ENCODE results near the gene RPL39L. TPM values are rescaled to one million over a fixed set of nuclear protein-coding genes. Genes with fewer than 3 reads are reported as not detected.

Gene RPL39L
- total and polyA plus RNA-seq, 2 of the 4 experiments (the other 2 are of a cell fraction) = 18.1 to 34.6 TPM

DNA sequence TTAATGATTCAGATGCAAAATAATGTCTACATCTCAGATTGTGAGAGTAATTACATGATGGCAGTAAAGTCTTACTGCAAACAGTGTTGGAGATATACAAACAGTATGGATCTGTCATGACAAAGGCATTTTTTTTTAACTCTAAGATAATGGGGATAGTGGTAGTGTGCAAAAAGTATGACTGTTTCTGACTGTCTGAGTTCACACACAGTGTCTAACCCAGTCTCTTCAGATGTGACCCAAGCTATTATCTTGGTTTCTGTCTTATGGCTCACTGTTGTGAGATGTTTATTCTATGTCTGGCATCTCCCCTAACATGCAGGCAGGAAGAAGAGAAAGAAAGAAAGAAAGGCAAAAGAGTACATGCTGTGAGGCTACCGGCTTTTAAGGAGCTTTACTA lies 17.0 kb downstream of the RPL39L start:
- no peak overlapping the region for H4K91ac ChIP-seq (ENCODE audit: insufficient read depth, low read depth, low read length)
- peak; percentile 31 for DNase-seq
- H2BK120ac ChIP-seq (ENCODE audit: low read depth, low read length) = no peak overlapping the region
- intact Hi-C loops (cut with micrococcal nuclease) = no loop called here
- WGBS, 2 experiments (ENCODE audit: extremely low coverage in 2 of 2, insufficient read length in 1 of 2) = no CpG with 5 or more reads among the region's 1 CpG
- H2BK5ac ChIP-seq (ENCODE audit: low read depth, low read length, poor library complexity, severe bottlenecking) = no peak overlapping the region
- H2AFZ ChIP-seq (replicated peaks; ENCODE audit: low read length, poor library complexity) = no peak overlapping the region
- H3K9me1 ChIP-seq (ENCODE audit: insufficient read depth, low read length) = no peaks in the 10 kb centered on the region
- no peak overlapping the region for H2BK15ac ChIP-seq (ENCODE audit: low read depth, low read length)
- H3K79me1 ChIP-seq (ENCODE audit: low read depth in 1 of 2, low read length in 2 of 2) = 0 out of 4 replicates have a peak, but pooled peaks cover 0 to 3% of the 10 kb centered on the region in 2 experiments
- no peaks in the 10 kb centered on the region for H4K20me1 ChIP-seq (ENCODE audit: insufficient read depth, low read length)
- no peak for TF ChIP-seq RFX5 (IDR thresholded peaks at IDR 0.05; ENCODE audit: low read depth, low read length)
- TF ChIP-seq RAD21 (IDR thresholded peaks at IDR 0.05; ENCODE audit: low read length) = no peak
- no peak for TF ChIP-seq POLR2A (IDR thresholded peaks at IDR 0.05; ENCODE audit: low read depth, low read length)
- TF ChIP-seq BHLHE40 (IDR thresholded peaks at IDR 0.05; ENCODE audit: low read depth, low read length) = no peak
- TF ChIP-seq, protein P1, sequence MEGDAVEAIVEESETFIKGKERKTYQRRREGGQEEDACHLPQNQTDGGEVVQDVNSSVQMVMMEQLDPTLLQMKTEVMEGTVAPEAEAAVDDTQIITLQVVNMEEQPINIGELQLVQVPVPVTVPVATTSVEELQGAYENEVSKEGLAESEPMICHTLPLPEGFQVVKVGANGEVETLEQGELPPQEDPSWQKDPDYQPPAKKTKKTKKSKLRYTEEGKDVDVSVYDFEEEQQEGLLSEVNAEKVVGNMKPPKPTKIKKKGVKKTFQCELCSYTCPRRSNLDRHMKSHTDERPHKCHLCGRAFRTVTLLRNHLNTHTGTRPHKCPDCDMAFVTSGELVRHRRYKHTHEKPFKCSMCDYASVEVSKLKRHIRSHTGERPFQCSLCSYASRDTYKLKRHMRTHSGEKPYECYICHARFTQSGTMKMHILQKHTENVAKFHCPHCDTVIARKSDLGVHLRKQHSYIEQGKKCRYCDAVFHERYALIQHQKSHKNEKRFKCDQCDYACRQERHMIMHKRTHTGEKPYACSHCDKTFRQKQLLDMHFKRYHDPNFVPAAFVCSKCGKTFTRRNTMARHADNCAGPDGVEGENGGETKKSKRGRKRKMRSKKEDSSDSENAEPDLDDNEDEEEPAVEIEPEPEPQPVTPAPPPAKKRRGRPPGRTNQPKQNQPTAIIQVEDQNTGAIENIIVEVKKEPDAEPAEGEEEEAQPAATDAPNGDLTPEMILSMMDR (conservative IDR thresholded peaks at IDR 0.05; ENCODE audit: low read depth, low read length) = no peak
- no peak for TF ChIP-seq MAFK (IDR thresholded peaks at IDR 0.05; ENCODE audit: low read depth, low read length)
- TF ChIP-seq MAZ (IDR thresholded peaks at IDR 0.05; ENCODE audit: borderline replicate concordance, low read depth, low read length) = no peak
- no peak for TF ChIP-seq SMC3 (IDR thresholded peaks at IDR 0.05; ENCODE audit: low read depth, low read length)
- no peak for TF ChIP-seq CEBPB (IDR thresholded peaks at IDR 0.05; ENCODE audit: low read depth, low read length)
- no peak for TF ChIP-seq FOS (IDR thresholded peaks at IDR 0.05; ENCODE audit: low read depth, low read length)
- no peak for TF ChIP-seq MXI1 (IDR thresholded peaks at IDR 0.05; ENCODE audit: borderline replicate concordance, low read depth, low read length)
- no peak for TF ChIP-seq CHD1 (IDR thresholded peaks at IDR 0.05; ENCODE audit: low read depth, low read length)
- no peak for TF ChIP-seq RCOR1 (IDR thresholded peaks at IDR 0.05; ENCODE audit: insufficient replicate concordance, low read length)
- TF ChIP-seq, protein P2, sequence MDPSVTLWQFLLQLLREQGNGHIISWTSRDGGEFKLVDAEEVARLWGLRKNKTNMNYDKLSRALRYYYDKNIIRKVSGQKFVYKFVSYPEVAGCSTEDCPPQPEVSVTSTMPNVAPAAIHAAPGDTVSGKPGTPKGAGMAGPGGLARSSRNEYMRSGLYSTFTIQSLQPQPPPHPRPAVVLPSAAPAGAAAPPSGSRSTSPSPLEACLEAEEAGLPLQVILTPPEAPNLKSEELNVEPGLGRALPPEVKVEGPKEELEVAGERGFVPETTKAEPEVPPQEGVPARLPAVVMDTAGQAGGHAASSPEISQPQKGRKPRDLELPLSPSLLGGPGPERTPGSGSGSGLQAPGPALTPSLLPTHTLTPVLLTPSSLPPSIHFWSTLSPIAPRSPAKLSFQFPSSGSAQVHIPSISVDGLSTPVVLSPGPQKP (IDR thresholded peaks at IDR 0.05; ENCODE audit: borderline replicate concordance, low read depth, low read length) = no peak
- no peak for TF ChIP-seq NFE2L2 (IDR thresholded peaks at IDR 0.05; ENCODE audit: low read depth, low read length)
- TF ChIP-seq, protein P3, sequence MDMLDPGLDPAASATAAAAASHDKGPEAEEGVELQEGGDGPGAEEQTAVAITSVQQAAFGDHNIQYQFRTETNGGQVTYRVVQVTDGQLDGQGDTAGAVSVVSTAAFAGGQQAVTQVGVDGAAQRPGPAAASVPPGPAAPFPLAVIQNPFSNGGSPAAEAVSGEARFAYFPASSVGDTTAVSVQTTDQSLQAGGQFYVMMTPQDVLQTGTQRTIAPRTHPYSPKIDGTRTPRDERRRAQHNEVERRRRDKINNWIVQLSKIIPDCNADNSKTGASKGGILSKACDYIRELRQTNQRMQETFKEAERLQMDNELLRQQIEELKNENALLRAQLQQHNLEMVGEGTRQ (IDR thresholded peaks at IDR 0.05; ENCODE audit: low read depth, low read length) = no peak
- H3K56ac ChIP-seq (ENCODE audit: extremely low read depth, insufficient read depth, low read length) = no peak overlapping the region
- H3K23ac ChIP-seq (ENCODE audit: low read depth, low read length) = no peak overlapping the region
- no peak overlapping the region for H3K4ac ChIP-seq (ENCODE audit: low read depth, low read length)
- POLR2A ChIA-PET (ENCODE audit: unreplicated experiment) = no interaction called here
- dilution Hi-C loops (cut with HindIII; ENCODE audit: low sequenced_read_pairs, unreplicated experiment) = no loop called here
- no peak overlapping the region for H3K9ac ChIP-seq (ENCODE audit: low read depth, low read length)
- H4K5ac ChIP-seq (ENCODE audit: low read depth, low read length) = no peak overlapping the region
- H4K8ac ChIP-seq (ENCODE audit: low read depth in 2 of 2, low read length in 2 of 2) = no peak overlapping the region
- H3K18ac ChIP-seq (ENCODE audit: low read depth, low read length) = no peak overlapping the region
- CTCF ChIA-PET = interaction anchor here (1.6 kb wide), 1 partner anchor 17 kb away, joined by 5 read pairs; the partner anchor contains the start of gene RPL39L
- no peak overlapping the region for H2BK20ac ChIP-seq (ENCODE audit: low read depth, low read length)
- H2AK9ac ChIP-seq (replicated peaks; ENCODE audit: low read depth, low read length, poor library complexity) = no peak overlapping the region
- H3K4me2 ChIP-seq (ENCODE audit: low read depth, low read length) = no peak overlapping the region; the same call in 1 of the 2 replicates
- no peak overlapping the region for H3K14ac ChIP-seq (replicated peaks; ENCODE audit: low read depth, low read length)
- no peaks in the 10 kb centered on the region for H3K9me3 ChIP-seq (ENCODE audit: control insufficient read depth, insufficient read depth, low read length)
- H3K4me1 ChIP-seq (ENCODE audit: control insufficient read depth, insufficient read depth, low read length) = no peaks in the 10 kb centered on the region
- H3K27me3 ChIP-seq (ENCODE audit: control insufficient read depth, insufficient read depth, low read length) = no peaks in the 10 kb centered on the region
- in situ Hi-C loops (cut with MboI; ENCODE audit: low sequenced_read_pairs) = no loop called here
- no TSS peak for BruUV-seq (replicated peaks)
- no peak overlapping the region for H3K27ac ChIP-seq (ENCODE audit: insufficient read depth, low read length)
- ATAC-seq (ENCODE audit: low read depth) = peak; percentile 57; the same call in 1 of the 2 replicates
- H2AK5ac ChIP-seq (ENCODE audit: low read depth, low read length) = no peak overlapping the region
- H3K36me3 ChIP-seq (ENCODE audit: control insufficient read depth, insufficient read depth, low read length) = no peaks in the 10 kb centered on the region
- H3K4me3 ChIP-seq (ENCODE audit: insufficient read depth, low read depth, low read length) = no peak overlapping the region

Data from IMR-90 (cell line).